GM12872 (cell line): Measurements from ENCODE around the gene AQP2.

ENCODE experiments used
- CTCF ChIP-seq: IDR thresholded peaks from 3 replicates; pipeline ENCODE4 v1.5.1; 2011; ENCODE audit warnings: low read depth, mild to moderate bottlenecking, low read length, moderate library complexity; ENCODE audit not compliant: insufficient read depth

The AQP2 gene

GRCh38 chr12:49966511-49967041, 16.0 kb downstream of the AQP2 start:
- no peak for TF ChIP-seq CTCF

- TF ChIP-seq CTCF, result peak; percentile 90
Observed at GRCh38 chr12:49967042-49967776, 16.7 kb downstream of the AQP2 start.

- TF ChIP-seq CTCF, result no peak
Observed at GRCh38 chr12:49967777-49968250, 17.3 kb downstream of the AQP2 start.

GRCh38 chr12:49968471-49968870, 17.9 kb downstream of the AQP2 start:
- no peak for TF ChIP-seq CTCF

- no peak for TF ChIP-seq CTCF
Observed at GRCh38 chr12:49969027-49969426, 18.5 kb downstream of the AQP2 start.

- TF ChIP-seq CTCF, result no peak
Observed at GRCh38 chr12:49969651-49970429, 19.3 kb downstream of the AQP2 start.

- TF ChIP-seq CTCF, result no peak
Observed at GRCh38 chr12:49970658-49971057, 20.1 kb downstream of the AQP2 start.
